ENCODE measurements around the gene LGR5. TPM values are rescaled to one million over a fixed set of nuclear protein-coding genes. Genes with fewer than 3 reads are reported as not detected.

Gene LGR5
- total RNA-seq, 1 experiment from 2014 or later: 28.4 TPM

- no peak for DNase-seq
- CTCF ChIA-PET: no interaction called here
Observed at GRCh38 chr12:71581206-71581605, 141.6 kb downstream of the LGR5 start.

GRCh38 chr12:71582925-71583324, 143.3 kb downstream of the LGR5 start:
- Mint-ChIP-seq H3K27me3 (ENCODE audit: insufficient read depth, unreplicated experiment) (no peaks in the 10 kb centered on the region), H3K27ac (ENCODE audit: unreplicated experiment) (no peak overlapping the region), H3K9me3 (ENCODE audit: unreplicated experiment) (no peaks in the 10 kb centered on the region), H3K4me1 (ENCODE audit: low read depth, unreplicated experiment) (no peaks in the 10 kb centered on the region), H3K4me3 (ENCODE audit: unreplicated experiment) (no peak overlapping the region), H3K36me3 (ENCODE audit: insufficient read depth, unreplicated experiment) (peaks cover 27% of the 10 kb centered on the region)
- Histone ChIP-seq H3K27me3 (replicated peaks; ENCODE audit: control insufficient read depth, insufficient read depth, low read length) (no peaks in the 10 kb centered on the region), H3K9me3 (no peaks in the 10 kb centered on the region), H3K4me1 (no peaks in the 10 kb centered on the region), H3K4me3 (ENCODE audit: low read depth, low read length) (no peak overlapping the region), H3K36me3 (ENCODE audit: control insufficient read depth, insufficient read depth, low read length) (no peaks in the 10 kb centered on the region)
- no TSS peak for BruUV-seq (replicated peaks)
- POLR2A ChIA-PET: no interaction called here
- intact Hi-C loops (cut with micrococcal nuclease; ENCODE audit: unreplicated experiment): no loop called here
- CTCF ChIA-PET: no interaction called here
- no peak for DNase-seq
- TF ChIP-seq CTCF (IDR thresholded peaks at IDR 0.05; ENCODE audit: insufficient read depth in 1 of 2, low read depth in 1 of 2, low read length in 1 of 2, severe bottlenecking in 1 of 2, unreplicated experiment in 1 of 2): no peak

More at GRCh38 chr12:71581206-71581605, 141.6 kb downstream of the LGR5 start:
- TF ChIP-seq CTCF (IDR thresholded peaks at IDR 0.05; ENCODE audit: insufficient read depth in 1 of 2, low read depth in 1 of 2, low read length in 1 of 2, severe bottlenecking in 1 of 2, unreplicated experiment in 1 of 2): no peak
- no peaks in the 10 kb centered on the region for H3K27me3 Mint-ChIP-seq (ENCODE audit: insufficient read depth, unreplicated experiment)
- no TSS peak for BruUV-seq (replicated peaks)
- POLR2A ChIA-PET: no interaction called here
- peaks cover 22% of the 10 kb centered on the region for H3K36me3 Mint-ChIP-seq (ENCODE audit: insufficient read depth, unreplicated experiment)
- intact Hi-C loops (cut with micrococcal nuclease; ENCODE audit: unreplicated experiment): no loop called here
- H3K4me3 Mint-ChIP-seq (ENCODE audit: unreplicated experiment): no peak overlapping the region
- no peaks in the 10 kb centered on the region for H3K9me3 ChIP-seq
- H3K27ac Mint-ChIP-seq (ENCODE audit: unreplicated experiment): no peak overlapping the region
- no peak overlapping the region for H3K4me3 ChIP-seq (ENCODE audit: low read depth, low read length)
- no peaks in the 10 kb centered on the region for H3K4me1 Mint-ChIP-seq (ENCODE audit: low read depth, unreplicated experiment)
- no peaks in the 10 kb centered on the region for H3K27me3 ChIP-seq (replicated peaks; ENCODE audit: control insufficient read depth, insufficient read depth, low read length)
- no peaks in the 10 kb centered on the region for H3K9me3 Mint-ChIP-seq (ENCODE audit: unreplicated experiment)
- H3K36me3 ChIP-seq (ENCODE audit: control insufficient read depth, insufficient read depth, low read length): no peaks in the 10 kb centered on the region
- no peaks in the 10 kb centered on the region for H3K4me1 ChIP-seq

GRCh38 chr12:71584356-71584755, 144.8 kb downstream of the LGR5 start:
- TF ChIP-seq CTCF (IDR thresholded peaks at IDR 0.05; ENCODE audit: insufficient read depth in 1 of 2, low read depth in 1 of 2, low read length in 1 of 2, severe bottlenecking in 1 of 2, unreplicated experiment in 1 of 2): no peak
- H3K4me3 Mint-ChIP-seq (ENCODE audit: unreplicated experiment): no peak overlapping the region
- Histone ChIP-seq H3K4me1 (no peaks in the 10 kb centered on the region), H3K27me3 (replicated peaks; ENCODE audit: control insufficient read depth, insufficient read depth, low read length) (no peaks in the 10 kb centered on the region), H3K36me3 (ENCODE audit: control insufficient read depth, insufficient read depth, low read length) (no peaks in the 10 kb centered on the region), H3K9me3 (no peaks in the 10 kb centered on the region), H3K4me3 (ENCODE audit: low read depth, low read length) (no peak overlapping the region)
- no TSS peak for BruUV-seq (replicated peaks)
- ChIA-PET POLR2A (no interaction called here), CTCF (no interaction called here)
- DNase-seq: no peak
- H3K4me1 Mint-ChIP-seq (ENCODE audit: low read depth, unreplicated experiment): no peaks in the 10 kb centered on the region
- intact Hi-C loops (cut with micrococcal nuclease; ENCODE audit: unreplicated experiment): no loop called here
- H3K36me3 Mint-ChIP-seq (ENCODE audit: insufficient read depth, unreplicated experiment): peaks cover 28% of the 10 kb centered on the region
- no peaks in the 10 kb centered on the region for H3K9me3 Mint-ChIP-seq (ENCODE audit: unreplicated experiment)
- no peaks in the 10 kb centered on the region for H3K27me3 Mint-ChIP-seq (ENCODE audit: insufficient read depth, unreplicated experiment)
- H3K27ac Mint-ChIP-seq (ENCODE audit: unreplicated experiment): no peak overlapping the region
